Dermis microvascular lymphatic vessel endothelial cell (primary cell): Measurements from ENCODE around the gene NCKAP5. TPM values are rescaled to one million over a fixed set of nuclear protein-coding genes. Genes with fewer than 3 reads are reported as not detected.

Experiments used
- DNase-seq, 2 donors: peaks; one replicate each; pipeline versions ENCODE4 v3.0.0 to v3.0.0-alpha.2; 2010; ENCODE audit warnings: low read depth in 2 of 2
- total RNA-seq: library from RNA; depleted of rRNA; stranded (reverse); fragments of >200 nt; gene quantifications from 2 replicates; pipeline ENCODE4 v1.2.1, GENCODE V29; 2014

The NCKAP5 gene
- total RNA-seq, 1 donor from 2014 or later = under 0.01 TPM

DNA sequence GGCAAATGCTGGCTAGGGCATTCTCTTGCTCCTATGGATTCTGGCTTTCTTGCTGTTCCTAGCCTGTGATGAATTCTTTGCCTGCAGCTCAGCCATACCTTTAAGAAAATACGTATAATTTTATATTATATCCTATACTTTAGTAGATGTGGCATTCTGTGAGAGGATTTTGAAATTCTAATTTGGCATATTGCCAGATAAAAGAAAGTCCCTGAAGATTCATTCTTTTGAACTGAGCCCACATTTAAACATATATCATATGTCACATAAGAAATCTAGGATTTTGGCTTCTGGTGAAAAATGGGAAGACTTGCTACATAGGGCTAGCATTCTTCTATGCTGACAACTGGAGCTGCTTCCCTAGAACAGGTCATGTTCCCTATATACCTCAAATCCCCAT lies 806.8 kb downstream of the NCKAP5 start:
- DNase-seq = no peak

GRCh38 chr2:132760971-132761370 lies 807.3 kb downstream of the NCKAP5 start:
- no peak for DNase-seq

DNA sequence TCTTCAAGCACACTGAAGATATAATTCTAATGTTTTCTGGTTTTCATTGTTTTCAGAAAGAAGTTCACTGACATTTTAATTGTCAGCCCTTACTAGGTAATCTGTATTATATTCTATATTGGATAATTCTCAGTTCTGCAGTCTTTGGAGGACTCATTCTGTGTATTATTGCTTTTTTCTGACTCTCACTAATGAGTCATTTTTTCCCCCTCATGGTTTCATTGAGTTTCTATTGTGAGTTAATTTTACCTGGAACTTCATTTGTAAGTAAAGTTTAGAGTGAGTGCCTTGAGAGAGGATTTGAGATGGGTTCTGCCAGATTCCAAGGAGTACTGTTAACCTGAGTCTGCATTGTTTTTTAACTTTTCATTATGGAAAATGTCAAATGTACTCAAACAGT lies 807.9 kb downstream of the NCKAP5 start:
- DNase-seq = no peak

DNA sequence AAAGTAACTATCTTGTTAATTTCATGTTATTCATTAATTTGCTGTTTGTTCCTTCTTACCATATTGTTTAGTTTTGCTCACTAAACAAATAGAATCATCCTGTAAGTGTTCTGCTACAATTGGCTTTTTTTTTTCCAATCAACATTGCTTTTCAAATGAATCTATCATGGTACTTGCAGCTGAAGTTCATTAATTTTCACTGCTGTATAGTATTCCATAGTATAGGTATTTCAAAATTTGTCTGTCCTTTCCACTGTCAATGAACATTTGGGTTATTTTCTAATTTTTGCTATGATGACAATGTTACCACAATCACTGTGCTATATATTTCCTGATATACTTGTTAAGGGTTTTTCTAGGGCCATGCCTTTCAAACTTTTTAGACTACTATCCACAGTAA lies 809.3 kb downstream of the NCKAP5 start:
- DNase-seq = no peak

- DNase-seq = no peak
Observed at GRCh38 chr2:132757676-132758075, 810.6 kb downstream of the NCKAP5 start.

- DNase-seq = no peak
Observed at GRCh38 chr2:132757002-132757589, 811.2 kb downstream of the NCKAP5 start.

DNA sequence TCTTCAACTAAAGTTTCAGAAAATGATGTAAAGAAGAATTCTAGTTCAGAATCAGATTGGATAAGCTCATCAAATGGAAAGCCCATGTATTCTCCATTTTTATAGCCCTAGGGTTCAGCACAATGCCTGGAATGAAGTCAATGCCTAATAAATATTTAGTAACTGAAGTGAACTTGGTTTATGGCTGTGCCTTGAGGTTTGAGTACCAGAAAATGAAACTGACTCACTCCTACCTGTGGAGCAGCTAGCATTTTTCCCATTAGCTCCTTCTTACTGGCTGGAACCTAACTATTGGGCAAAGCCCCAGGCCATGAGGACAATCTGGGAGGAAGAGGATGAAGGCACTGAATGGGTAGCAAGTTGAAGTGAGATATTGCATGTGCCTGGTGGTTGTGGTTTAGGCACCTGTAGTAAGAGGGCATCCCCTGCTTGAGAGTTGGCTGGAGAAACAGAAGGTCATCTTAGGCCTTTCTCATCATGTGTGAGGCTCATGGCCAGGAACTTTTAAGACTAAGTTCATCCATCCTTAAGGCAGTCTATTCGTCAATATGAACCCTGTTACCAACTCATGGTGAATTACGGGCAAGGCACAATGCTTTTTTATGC lies 813.3 kb downstream of the NCKAP5 start:
- DNase-seq = no peak

DNA sequence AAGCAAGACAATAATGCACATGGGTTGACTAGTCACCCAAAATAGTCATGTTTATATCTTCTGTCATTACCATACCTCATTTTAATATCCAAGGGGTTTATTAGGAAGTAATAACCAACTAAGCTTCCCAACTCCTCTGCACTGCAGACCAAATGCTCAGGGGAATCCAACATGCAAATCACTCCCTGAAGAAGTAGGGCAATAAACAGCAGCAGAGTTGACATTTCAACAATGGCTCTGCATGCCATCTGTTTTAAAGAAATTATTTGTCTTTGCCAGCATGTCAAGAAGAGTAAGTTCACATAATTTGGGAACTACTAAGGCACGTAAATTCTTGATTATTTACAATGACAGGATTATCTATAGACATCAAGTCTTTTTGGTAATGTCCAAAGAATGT lies 813.9 kb downstream of the NCKAP5 start:
- DNase-seq = no peak

DNA sequence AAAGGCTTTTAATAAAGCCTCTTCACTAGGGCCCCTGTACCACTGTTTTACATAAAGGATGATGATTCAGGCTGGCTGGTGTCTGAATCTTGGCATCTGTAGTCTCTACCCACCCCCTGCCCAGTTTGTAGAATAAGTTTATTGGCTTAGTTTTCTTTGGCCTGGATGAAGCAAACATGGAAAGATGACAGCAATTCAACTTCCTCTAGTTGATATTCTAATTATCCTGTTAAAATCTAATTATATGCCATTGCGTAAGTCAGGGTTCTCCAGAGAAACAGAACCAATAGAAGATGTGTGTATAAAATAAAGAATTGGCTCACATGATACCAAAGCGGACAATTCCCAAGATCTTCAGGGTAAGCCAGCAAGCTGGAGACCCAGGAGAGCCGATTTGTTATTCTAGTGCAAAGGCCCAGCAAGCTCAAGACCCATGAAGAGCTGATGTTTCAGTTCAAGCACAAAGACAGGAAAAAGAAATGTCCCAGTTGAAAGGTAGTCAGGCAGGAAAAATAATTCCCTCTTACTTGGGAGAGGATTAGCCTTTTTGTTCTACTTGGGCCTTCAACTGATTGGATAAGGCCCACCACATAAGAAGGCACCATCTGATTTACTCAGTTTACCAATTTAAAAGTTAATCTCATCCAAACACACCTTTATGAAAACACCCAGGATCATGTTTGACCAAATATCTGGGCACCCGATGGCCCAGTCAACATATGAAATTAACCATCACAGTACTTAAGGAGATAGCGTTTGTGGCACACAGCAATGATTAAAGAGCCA lies 815.6 kb downstream of the NCKAP5 start:
- DNase-seq = no peak

DNA sequence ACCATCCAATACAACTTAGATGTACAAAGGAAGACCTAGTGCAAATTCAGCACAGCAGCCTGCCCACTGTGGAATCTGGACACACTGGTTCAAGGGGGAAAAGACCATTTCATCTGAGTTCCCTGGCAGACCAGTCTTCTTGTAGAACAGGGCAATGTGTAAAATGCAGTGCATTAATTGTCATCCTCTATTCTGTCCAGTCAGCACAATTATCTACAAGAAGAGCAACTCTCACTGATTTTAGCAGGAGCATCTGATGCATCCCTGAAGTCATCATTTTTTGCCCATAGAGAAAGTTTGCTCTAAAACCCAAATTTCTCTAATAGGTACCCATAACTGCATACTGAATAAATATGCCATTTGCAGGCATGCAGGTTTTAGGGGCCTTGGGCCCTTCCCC lies 816.4 kb downstream of the NCKAP5 start:
- no peak for DNase-seq

DNA sequence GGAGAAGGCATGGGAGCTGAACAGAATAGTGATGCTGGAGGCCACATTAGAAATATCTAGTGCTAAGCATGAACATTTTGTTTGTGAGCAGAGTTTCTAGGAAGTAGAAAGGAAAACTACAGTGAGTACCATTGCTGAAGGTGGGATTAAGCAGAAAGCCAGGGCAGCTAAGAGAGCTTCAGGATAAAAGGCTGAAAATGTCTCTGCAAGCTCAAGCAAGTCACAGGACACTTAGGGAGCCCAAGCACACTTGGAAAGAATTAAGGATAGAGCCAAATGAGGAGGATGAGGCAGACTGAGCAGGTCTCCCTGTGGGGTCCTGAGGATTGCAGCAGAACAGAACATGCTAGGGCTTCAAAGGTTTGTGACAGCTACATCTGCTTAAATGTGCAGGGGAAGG lies 817.7 kb downstream of the NCKAP5 start:
- no peak for DNase-seq

- DNase-seq = no peak
Observed at GRCh38 chr2:132747046-132747445, 821.2 kb downstream of the NCKAP5 start.

DNA sequence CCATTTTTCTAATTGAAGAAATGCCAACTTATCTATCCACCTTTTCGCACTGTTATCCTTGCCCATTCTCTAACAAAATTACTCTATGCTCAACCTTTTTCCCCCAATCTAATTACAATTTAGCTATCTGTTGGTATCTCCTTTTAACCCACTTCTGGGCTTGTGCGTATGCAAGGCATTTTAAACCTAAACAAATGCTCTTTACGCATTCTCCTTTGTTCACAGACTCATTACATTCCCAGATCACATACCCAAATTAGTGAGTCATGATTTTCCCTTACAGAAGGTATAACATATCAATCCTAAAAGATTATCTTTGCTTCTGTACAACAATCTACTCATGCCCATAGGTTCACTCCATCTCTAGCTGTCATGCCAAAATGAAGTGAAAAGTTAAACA lies 826.5 kb downstream of the NCKAP5 start:
- DNase-seq = no peak

DNA sequence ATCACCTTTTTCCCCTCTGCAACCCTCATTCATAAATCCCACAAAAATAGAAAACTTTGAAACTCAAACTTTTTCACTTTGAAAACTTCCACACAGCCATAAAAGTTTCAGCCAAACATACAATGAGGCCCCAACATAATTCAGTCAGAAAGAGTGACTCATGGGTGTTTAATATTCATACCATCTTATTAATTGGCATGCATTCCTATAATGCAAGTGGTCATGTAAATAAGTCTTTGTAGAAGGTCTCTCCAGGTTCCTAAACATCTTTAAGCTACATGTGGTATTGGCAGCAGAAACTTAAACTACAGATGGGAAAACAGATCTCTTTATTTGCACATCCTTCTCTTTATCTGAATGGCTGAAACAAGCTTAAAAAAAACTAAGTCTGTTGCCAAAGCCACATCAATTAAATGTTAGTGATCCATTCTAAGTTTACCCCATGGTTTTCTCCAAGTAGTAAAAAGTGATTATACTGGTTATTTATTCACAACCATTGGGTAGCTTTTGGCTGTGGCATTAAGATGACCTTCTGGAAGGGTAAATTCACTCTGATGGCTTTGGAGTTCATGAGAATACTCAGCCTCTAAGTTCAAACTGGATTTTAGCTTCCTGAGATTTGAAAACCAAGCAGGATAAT lies 828.1 kb downstream of the NCKAP5 start:
- no peak for DNase-seq

- no peak for DNase-seq
Observed at GRCh38 chr2:132738223-132738622, 830.0 kb downstream of the NCKAP5 start.

- no peak for DNase-seq
Observed at GRCh38 chr2:132736059-132736458, 832.2 kb downstream of the NCKAP5 start.

DNA sequence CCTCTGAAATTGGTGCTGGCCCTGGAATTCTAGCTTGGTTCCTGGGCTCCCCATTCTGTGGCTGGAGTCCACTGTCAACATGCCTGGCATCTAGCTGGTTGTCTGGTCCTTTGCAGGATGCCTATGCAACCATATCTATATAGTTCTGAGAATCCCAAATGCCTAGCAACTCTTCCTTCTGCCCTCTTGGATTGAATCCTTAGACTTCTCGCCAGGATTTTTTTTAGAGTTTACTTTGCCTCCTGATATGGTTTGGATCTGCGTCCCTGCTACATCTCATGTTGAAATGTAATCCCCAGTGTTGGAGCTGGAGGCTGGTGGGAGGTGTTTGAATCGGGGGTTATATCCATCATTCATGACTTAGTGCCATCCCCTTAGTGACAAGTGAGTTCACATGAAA lies 833.3 kb downstream of the NCKAP5 start:
- no peak for DNase-seq

DNA sequence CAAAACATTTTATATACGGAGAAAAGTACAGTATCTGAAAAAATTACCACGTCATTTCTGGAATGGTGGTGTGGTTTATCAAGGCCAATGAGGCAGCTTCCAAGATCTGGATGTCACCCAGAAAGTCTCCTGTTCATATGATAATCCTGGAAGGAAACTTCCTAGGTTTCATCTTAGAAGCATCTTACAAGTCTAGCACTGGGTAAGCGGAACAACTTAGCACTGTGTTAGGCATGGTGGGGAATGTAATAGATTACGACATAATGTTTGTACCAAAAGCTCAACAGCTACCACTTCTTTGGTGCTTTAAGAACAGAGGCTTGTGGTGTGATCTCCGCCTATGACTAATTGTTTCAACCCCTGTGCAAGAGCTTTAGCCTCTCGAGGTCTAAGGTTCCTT lies 835.2 kb downstream of the NCKAP5 start:
- DNase-seq = no peak

DNA sequence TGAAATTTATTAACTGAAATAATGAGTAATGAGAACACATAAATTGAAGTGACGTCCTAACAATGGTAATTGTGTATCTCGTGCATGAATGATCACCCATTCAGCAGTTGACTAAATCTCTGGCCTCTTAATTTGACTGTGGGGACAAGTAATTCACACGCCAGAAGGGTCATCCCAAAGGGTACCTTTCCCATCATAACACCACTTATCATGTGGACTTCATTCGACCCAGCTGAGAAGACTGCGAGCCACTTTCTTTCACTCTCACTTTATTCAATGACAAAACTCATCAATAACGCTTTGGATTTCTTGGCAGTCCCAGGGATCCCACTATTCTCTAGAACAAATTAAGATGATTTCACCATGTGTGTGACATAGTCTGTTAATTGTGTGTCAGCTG lies 835.6 kb downstream of the NCKAP5 start:
- DNase-seq = no peak

GRCh38 chr2:132731441-132731840 lies 836.8 kb downstream of the NCKAP5 start:
- DNase-seq = no peak

DNA sequence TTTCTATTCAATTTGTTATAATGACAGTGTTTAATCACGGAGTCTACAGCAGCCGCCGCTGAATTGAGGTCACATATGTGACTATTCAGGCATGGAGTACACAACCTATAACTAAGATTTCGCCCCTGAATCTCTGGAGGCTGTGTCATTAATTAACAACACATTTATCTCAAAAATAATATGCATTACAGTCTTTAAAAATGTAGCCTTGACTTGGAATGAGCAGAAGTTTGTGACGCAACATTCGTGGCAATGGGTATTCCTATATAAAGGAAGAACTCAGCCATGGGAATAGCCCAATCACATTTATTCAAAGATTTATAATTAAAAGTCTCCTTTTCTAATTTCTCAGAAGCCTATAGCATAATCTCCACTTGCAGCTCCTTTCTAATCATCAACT lies 837.7 kb downstream of the NCKAP5 start:
- DNase-seq = no peak

DNA sequence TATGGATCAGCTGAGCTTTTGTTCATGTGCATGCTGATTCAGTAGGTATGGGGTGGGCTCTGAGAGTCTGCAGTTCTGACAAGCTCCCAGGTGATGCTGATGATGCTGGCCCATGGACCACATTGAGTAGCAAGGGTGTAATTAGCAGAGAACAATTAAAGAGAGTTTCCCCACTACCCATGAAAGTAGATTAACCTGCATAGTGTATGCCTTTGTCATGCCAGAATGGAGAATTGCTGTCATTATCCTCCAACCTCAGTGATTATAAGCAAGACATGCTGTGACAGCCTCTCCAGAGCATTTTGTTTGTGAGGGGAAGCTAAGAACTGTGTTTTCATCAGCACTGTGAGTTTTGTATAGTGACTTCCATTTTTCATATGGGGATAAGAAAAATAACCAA lies 838.7 kb downstream of the NCKAP5 start:
- DNase-seq = no peak

GRCh38 chr2:132726155-132726554 lies 842.1 kb downstream of the NCKAP5 start:
- DNase-seq = no peak
